ENCODE data around the gene GALNTL6. TPM values are rescaled to one million over a fixed set of nuclear protein-coding genes. Genes with fewer than 3 reads are reported as not detected.

GALNTL6 gene
- total RNA-seq, 1 experiment from 2014 or later, result not detected

GRCh38 chr4:171880136-171880535 lies 66.9 kb downstream of the GALNTL6 start:
- no peak overlapping the region for H3K9ac ChIP-seq (ENCODE audit: extremely low read depth, insufficient read length, low read length)
- Mint-ChIP-seq H3K36me3 (ENCODE audit: insufficient read depth in 1 of 3, low read depth in 3 of 3) (no peaks in the 10 kb centered on the region), H3K27ac (no peak overlapping the region; a peak in 1 of 7 replicates), H3K4me3 (no peak overlapping the region), H3K9me3 (no peaks in the 10 kb centered on the region; a peak in 1 of 5 replicates), H3K4me1 (peaks cover 4 to 5% of the 10 kb centered on the region in 2 experiments; a peak in 2 of 4 replicates), H3K27me3 (ENCODE audit: low read depth) (no peaks in the 10 kb centered on the region)
- no peak overlapping the region for H2AFZ ChIP-seq (ENCODE audit: low read length)
- no peaks in the 10 kb centered on the region for H3K27me3 ChIP-seq (ENCODE audit: insufficient read depth, low read length)
- H3K4ac ChIP-seq (ENCODE audit: low read depth, low read length), result no peak overlapping the region
- H3K18ac ChIP-seq (ENCODE audit: insufficient read length, low read depth, low read length), result no peak overlapping the region
- H3K23ac ChIP-seq (ENCODE audit: insufficient read length, low read depth, low read length), result no peak overlapping the region
- H2BK120ac ChIP-seq (ENCODE audit: low read depth, low read length, poor library complexity, severe bottlenecking), result no peak overlapping the region
- H3K4me1 ChIP-seq (ENCODE audit: insufficient read depth, low read length), result no peaks in the 10 kb centered on the region
- no peak overlapping the region for H2BK20ac ChIP-seq (ENCODE audit: low read depth, low read length, poor library complexity, severe bottlenecking)
- no peaks in the 10 kb centered on the region for H3K23me2 ChIP-seq (ENCODE audit: insufficient read length, low read depth, low read length, poor library complexity, severe bottlenecking)
- H3K27ac ChIP-seq (ENCODE audit: insufficient read length, low read depth, low read length), result no peak overlapping the region
- no peak overlapping the region for H3K56ac ChIP-seq (ENCODE audit: insufficient read length, low read depth, low read length)
- no peak overlapping the region for H3T11ph ChIP-seq (ENCODE audit: low read length)
- H3K4me2 ChIP-seq (ENCODE audit: insufficient read depth, insufficient read length, low read length), result no peak overlapping the region
- H3K9me3 ChIP-seq (ENCODE audit: control insufficient read depth, low read depth, low read length), result no peaks in the 10 kb centered on the region
- no peak for TF ChIP-seq CTCF (conservative IDR thresholded peaks at IDR 0.05)
- H3K79me2 ChIP-seq (ENCODE audit: insufficient read depth, low read length), result no peaks in the 10 kb centered on the region
- no peak overlapping the region for H3K14ac ChIP-seq (ENCODE audit: insufficient read depth, low read length)
- no peaks in the 10 kb centered on the region for H3K79me1 ChIP-seq (ENCODE audit: insufficient read depth, low read depth, low read length, poor library complexity, severe bottlenecking)
- no peak for DNase-seq
- H4K91ac ChIP-seq (ENCODE audit: insufficient read length, low read depth, low read length), result no peak overlapping the region
- WGBS (ENCODE audit: extremely low coverage, insufficient read length, low lambda C conversion rate), result no CpG with 5 or more reads among the region's 3 CpGs
- H2BK5ac ChIP-seq (ENCODE audit: insufficient read length, low read length), result no peak overlapping the region
- H2AK5ac ChIP-seq (ENCODE audit: insufficient read length, low read length), result no peak overlapping the region
- H4K20me1 ChIP-seq (ENCODE audit: control insufficient read depth, insufficient read depth, insufficient read length), result no peaks in the 10 kb centered on the region
- H2BK12ac ChIP-seq (ENCODE audit: insufficient read length, low read depth, low read length), result no peak overlapping the region
- no peak overlapping the region for H2BK15ac ChIP-seq (ENCODE audit: low read depth, low read length)
- H4K5ac ChIP-seq (ENCODE audit: insufficient read length, low read depth, low read length), result no peak overlapping the region
- H4K8ac ChIP-seq (replicated peaks; ENCODE audit: insufficient read length, low read depth, low read length), result no peak overlapping the region
